OCI-LY1 (cell line): ENCODE results near the gene TBC1D14.

Experiments
- EZH2 ChIP-seq: fragments of 200-600 bp; sonication (generic), shearing (Covaris generic); IDR thresholded peaks from 2 replicates; pipeline ENCODE4 v1.8.0; 2017; ENCODE audit warnings: borderline replicate concordance, mixed run types, mild to moderate bottlenecking, antibody characterized with exemption, low read length, moderate library complexity, mixed read lengths
- TF ChIP-seq, protein P1 (sequence below): fragments of 200-600 bp; sonication (generic), shearing (Covaris generic); IDR thresholded peaks from 2 replicates; pipeline ENCODE4 v1.5.1; 2017; ENCODE audit warnings: mild to moderate bottlenecking, antibody characterized with exemption, low read length, moderate library complexity, mixed read lengths

DNA sequence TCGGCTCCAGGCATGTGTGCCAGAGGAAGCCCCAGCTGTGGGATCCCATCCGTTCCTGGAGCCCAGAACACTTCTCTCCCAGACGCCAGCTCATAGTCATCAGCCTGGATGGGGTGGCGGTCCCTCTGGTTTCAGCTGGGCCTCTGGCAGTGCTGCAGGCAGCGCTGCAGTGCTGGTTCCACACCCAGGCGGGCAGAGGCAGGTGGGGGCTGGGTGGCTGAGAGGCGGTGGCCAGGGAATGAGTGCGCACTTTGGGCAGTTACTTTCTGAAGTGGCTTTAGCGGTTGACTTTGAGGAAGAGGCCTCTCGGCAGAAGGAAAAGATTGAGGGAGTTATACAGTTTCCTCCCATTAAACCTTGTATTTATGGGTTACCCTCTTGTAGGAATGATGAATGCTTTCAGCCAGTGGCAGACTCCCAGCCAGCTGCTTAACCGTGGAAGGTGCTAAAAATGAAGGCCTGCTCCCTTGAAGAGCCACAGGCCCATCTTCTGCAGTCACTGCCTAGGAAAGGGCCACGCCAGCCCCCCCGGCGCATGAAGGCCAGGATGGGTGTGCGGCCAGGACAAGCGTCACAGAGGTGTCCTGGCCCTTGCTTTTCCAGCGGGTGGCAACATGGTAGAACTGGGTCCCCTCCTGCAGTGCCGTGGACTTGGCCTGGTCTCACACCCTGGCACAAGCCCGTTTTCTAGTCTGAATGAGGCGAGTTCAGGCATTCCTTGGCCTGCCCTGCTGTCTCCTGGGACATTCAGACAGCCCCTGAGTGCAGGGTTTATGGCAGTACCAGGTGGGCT is 143.5 kb downstream of the TBC1D14 start:
- TF ChIP-seq, protein P1, sequence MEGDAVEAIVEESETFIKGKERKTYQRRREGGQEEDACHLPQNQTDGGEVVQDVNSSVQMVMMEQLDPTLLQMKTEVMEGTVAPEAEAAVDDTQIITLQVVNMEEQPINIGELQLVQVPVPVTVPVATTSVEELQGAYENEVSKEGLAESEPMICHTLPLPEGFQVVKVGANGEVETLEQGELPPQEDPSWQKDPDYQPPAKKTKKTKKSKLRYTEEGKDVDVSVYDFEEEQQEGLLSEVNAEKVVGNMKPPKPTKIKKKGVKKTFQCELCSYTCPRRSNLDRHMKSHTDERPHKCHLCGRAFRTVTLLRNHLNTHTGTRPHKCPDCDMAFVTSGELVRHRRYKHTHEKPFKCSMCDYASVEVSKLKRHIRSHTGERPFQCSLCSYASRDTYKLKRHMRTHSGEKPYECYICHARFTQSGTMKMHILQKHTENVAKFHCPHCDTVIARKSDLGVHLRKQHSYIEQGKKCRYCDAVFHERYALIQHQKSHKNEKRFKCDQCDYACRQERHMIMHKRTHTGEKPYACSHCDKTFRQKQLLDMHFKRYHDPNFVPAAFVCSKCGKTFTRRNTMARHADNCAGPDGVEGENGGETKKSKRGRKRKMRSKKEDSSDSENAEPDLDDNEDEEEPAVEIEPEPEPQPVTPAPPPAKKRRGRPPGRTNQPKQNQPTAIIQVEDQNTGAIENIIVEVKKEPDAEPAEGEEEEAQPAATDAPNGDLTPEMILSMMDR: no peak
- no peak for TF ChIP-seq EZH2
